ENCODE results near the gene DIAPH3. TPM values are rescaled to one million over a fixed set of nuclear protein-coding genes. Genes with fewer than 3 reads are reported as not detected.

The DIAPH3 gene
- total RNA-seq, 1 donor from 2014 or later = 11.4 TPM

DNA sequence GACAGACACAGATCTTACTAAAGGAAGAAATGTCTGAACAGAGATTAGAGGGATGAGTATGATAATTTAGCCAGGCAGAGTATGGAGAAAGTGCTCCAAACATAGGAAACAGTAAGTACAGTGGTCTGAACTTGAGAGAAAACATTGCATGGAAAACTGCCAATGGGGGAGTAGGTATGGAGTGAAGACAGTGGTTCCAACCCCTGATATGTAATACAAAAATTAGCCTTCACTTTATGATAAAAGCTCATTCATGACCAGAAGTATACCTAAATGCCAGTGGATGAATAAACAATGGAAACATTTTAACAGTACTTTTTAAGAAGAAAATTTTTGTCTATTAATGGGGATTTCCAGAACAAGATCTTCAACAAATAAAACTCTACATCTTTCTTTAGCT is 334.0 kb downstream of the DIAPH3 start:
- DNase-seq (ENCODE audit: low spot score, unreplicated experiment) = no peak
- Mint-ChIP-seq H3K27ac (no peak overlapping the region), H3K36me3 (ENCODE audit: insufficient read depth) (no peaks in the 10 kb centered on the region), H3K4me3 (ENCODE audit: low read depth) (no peak overlapping the region), H3K27me3 (no peaks in the 10 kb centered on the region), H3K9me3 (ENCODE audit: low read depth) (peaks cover 2% of the 10 kb centered on the region), H3K4me1 (ENCODE audit: low read depth) (no peaks in the 10 kb centered on the region)
- TF ChIP-seq, protein P1, sequence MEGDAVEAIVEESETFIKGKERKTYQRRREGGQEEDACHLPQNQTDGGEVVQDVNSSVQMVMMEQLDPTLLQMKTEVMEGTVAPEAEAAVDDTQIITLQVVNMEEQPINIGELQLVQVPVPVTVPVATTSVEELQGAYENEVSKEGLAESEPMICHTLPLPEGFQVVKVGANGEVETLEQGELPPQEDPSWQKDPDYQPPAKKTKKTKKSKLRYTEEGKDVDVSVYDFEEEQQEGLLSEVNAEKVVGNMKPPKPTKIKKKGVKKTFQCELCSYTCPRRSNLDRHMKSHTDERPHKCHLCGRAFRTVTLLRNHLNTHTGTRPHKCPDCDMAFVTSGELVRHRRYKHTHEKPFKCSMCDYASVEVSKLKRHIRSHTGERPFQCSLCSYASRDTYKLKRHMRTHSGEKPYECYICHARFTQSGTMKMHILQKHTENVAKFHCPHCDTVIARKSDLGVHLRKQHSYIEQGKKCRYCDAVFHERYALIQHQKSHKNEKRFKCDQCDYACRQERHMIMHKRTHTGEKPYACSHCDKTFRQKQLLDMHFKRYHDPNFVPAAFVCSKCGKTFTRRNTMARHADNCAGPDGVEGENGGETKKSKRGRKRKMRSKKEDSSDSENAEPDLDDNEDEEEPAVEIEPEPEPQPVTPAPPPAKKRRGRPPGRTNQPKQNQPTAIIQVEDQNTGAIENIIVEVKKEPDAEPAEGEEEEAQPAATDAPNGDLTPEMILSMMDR (IDR thresholded peaks at IDR 0.05; ENCODE audit: unreplicated experiment) = no peak

DNA sequence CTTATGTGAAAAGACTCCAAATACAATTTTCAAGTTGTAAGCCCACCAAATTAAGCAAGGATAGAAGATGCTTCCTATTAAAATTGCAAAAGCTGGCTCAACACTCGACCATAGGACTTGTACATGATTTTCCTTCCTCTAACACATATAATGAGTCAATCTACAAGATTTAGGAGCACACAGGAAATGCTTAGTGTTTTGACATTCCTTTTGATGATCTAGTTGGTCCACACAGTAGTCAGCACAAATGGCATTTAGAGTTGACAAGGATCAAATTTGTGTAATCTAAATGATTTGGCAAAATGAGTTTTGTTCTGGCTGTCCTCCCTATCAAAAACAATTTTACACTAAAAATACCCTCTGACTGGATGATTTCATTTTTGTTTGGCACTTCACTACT is 340.2 kb downstream of the DIAPH3 start:
- TF ChIP-seq, protein P1 (IDR thresholded peaks at IDR 0.05; ENCODE audit: unreplicated experiment) = no peak
- DNase-seq (ENCODE audit: low spot score, unreplicated experiment) = no peak
- Mint-ChIP-seq H3K36me3 (ENCODE audit: insufficient read depth) (no peaks in the 10 kb centered on the region), H3K4me3 (ENCODE audit: low read depth) (no peak overlapping the region), H3K9me3 (ENCODE audit: low read depth) (peaks cover 2% of the 10 kb centered on the region), H3K27me3 (no peaks in the 10 kb centered on the region), H3K4me1 (ENCODE audit: low read depth) (peaks cover 4% of the 10 kb centered on the region), H3K27ac (no peak overlapping the region)

DNA sequence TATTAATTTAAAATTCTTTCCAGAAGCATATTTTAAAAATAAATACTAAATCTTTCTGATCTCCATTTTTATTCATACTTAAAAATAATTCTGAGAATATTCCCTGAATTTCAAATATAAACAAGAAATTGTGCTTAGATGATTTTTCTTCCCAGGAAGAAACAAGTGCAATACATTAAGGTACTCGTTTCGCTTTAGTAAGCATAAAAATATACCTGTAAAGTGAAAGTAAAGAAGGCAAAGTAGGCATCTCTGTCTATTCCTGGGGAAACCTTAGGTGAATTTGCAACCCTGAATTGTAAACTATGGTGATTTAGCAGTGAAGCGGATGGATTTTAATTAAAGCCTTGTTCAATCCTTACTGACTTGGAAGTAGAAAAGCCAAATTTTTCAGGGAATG is 354.2 kb downstream of the DIAPH3 start:
- no peaks in the 10 kb centered on the region for H3K36me3 Mint-ChIP-seq (ENCODE audit: insufficient read depth)
- no peaks in the 10 kb centered on the region for H3K27me3 Mint-ChIP-seq

DNA sequence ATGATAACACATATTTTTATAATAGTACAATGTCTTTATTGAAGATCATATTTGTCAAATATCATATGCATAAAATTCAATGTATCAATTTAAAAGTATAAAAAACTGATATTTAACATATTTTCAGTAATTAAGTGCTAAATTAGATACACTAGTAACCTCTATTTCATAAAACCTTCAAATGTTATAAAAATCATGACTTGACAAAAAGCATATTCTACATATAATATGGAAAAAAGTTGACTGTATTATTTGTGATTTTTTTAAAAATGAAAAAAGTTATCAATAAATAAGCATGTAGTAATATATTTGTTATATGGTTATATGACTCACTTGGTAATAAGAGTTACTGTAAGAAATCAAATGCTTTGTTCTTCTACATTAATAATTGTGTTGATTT is 356.9 kb downstream of the DIAPH3 start:
- Mint-ChIP-seq H3K4me1 (ENCODE audit: low read depth) (peaks cover under 1% of the 10 kb centered on the region), H3K36me3 (ENCODE audit: insufficient read depth) (no peaks in the 10 kb centered on the region), H3K27ac (no peak overlapping the region), H3K4me3 (ENCODE audit: low read depth) (no peak overlapping the region), H3K27me3 (no peaks in the 10 kb centered on the region), H3K9me3 (ENCODE audit: low read depth) (no peaks in the 10 kb centered on the region)
- TF ChIP-seq, protein P1 (IDR thresholded peaks at IDR 0.05; ENCODE audit: unreplicated experiment) = no peak
- no peak for DNase-seq (ENCODE audit: low spot score, unreplicated experiment)

More for the DNA sequence above, 354.2 kb downstream of the DIAPH3 start:
- H3K4me3 Mint-ChIP-seq (ENCODE audit: low read depth) = no peak overlapping the region
- no peaks in the 10 kb centered on the region for H3K4me1 Mint-ChIP-seq (ENCODE audit: low read depth)
- no peak overlapping the region for H3K27ac Mint-ChIP-seq
- no peak for DNase-seq (ENCODE audit: low spot score, unreplicated experiment)
- no peaks in the 10 kb centered on the region for H3K9me3 Mint-ChIP-seq (ENCODE audit: low read depth)
- TF ChIP-seq, protein P1 (IDR thresholded peaks at IDR 0.05; ENCODE audit: unreplicated experiment) = no peak

DNA sequence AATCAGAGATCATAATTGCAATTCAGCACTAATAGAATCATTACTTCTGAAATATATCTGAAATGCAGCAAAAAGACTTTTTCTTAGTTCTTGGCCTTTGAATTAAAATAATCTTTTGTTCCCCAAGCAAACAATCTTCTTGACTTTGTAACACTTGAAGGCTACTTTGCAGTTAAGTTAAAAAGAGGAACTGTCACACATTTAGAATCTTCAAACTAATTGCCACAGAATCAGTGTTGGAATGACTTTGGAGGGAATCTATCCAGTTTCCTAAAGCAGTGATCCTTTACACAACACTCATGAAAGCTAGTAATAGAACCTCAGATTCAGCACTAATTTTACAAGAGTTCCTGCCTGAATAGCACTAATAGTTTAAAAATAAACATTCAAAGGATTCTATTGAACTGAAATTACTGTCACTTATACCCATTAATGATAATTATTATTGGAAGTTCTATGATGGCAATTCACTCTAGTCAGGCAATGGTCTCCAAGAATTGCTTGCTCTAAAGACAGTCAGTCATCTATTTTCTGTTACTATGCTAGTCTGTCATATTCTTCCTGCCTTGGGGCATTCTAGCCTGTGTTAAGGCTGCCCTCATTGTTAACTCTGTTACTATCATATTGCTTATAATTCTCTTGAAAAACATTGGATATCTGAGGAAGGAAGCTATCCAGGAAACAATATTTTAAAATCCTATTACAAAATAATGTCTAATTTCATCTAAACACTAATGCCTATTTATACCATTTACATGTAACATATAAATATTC is 362.4 kb downstream of the DIAPH3 start:
- no peaks in the 10 kb centered on the region for H3K36me3 Mint-ChIP-seq (ENCODE audit: insufficient read depth)
- no peak overlapping the region for H3K27ac Mint-ChIP-seq
- H3K4me1 Mint-ChIP-seq (ENCODE audit: low read depth) = peaks cover 2% of the 10 kb centered on the region
- TF ChIP-seq, protein P1 (IDR thresholded peaks at IDR 0.05; ENCODE audit: unreplicated experiment) = no peak
- no peak overlapping the region for H3K4me3 Mint-ChIP-seq (ENCODE audit: low read depth)
- no peaks in the 10 kb centered on the region for H3K9me3 Mint-ChIP-seq (ENCODE audit: low read depth)
- DNase-seq (ENCODE audit: low spot score, unreplicated experiment) = no peak
- no peaks in the 10 kb centered on the region for H3K27me3 Mint-ChIP-seq

All from progenitor cell of endocrine pancreas (in vitro differentiated cells).